ENCODE data around the gene RGS9BP. TPM values are rescaled to one million over a fixed set of nuclear protein-coding genes. Genes with fewer than 3 reads are reported as not detected.
"Not testable (repeated sequence)": the region's sequence is repeated elsewhere in the genome, so short reads cannot be mapped to it uniquely, and the experiment has no call there.

The RGS9BP gene
- total RNA-seq, 5 donors from 2014 or later (not counting 1 experiment from before 2014, with no cell fraction given) = 0.18 to 0.82 (median 0.51) TPM

- no peaks in the 10 kb centered on the region for H3K36me3 ChIP-seq (ENCODE audit: control insufficient read depth in 2 of 2, extremely low read depth in 1 of 2, insufficient read depth in 1 of 2, low read length in 1 of 2)
- H3K9me3 ChIP-seq = no peaks in the 10 kb centered on the region
- ChIA-PET CTCF (no interaction called here), POLR2A (no interaction called here)
- Mint-ChIP-seq H3K4me1 (peaks cover 17 to 23% (median 19%) of the 10 kb centered on the region in 3 donors), H3K36me3 (peaks cover 8% of the 10 kb centered on the region), H3K4me3 (no peak overlapping the region), H3K27me3 (no peaks in the 10 kb centered on the region), H3K27ac (no peak overlapping the region), H3K9me3 (no peaks in the 10 kb centered on the region)
- H3K27ac ChIP-seq (ENCODE audit: low read length) = no peak overlapping the region
- H3K27me3 ChIP-seq (replicated peaks in 1 of 2; ENCODE audit: control insufficient read depth in 2 of 2, extremely low read depth in 1 of 2, insufficient read depth in 2 of 2, low read length in 1 of 2) = no peaks in the 10 kb centered on the region
- DNase-seq (no peak), ATAC-seq (replicated peaks in 1 of 4) (no peak)
- WGBS (ENCODE audit: insufficient coverage) = 100% methylated on average over 1 of the region's 1 CpG
- H3K4me3 ChIP-seq (ENCODE audit: control insufficient read depth in 1 of 2, extremely low read depth in 1 of 2, low read length in 1 of 2) = no peak overlapping the region
- peaks cover 10 to 20% of the 10 kb centered on the region in 2 experiments for H3K4me1 ChIP-seq (ENCODE audit: control insufficient read depth in 1 of 2, extremely low read depth in 1 of 2, insufficient read depth in 2 of 2, low read length in 2 of 2)
Observed at GRCh38 chr19:32688311-32688710, 12.7 kb downstream of the RGS9BP start.

DNA sequence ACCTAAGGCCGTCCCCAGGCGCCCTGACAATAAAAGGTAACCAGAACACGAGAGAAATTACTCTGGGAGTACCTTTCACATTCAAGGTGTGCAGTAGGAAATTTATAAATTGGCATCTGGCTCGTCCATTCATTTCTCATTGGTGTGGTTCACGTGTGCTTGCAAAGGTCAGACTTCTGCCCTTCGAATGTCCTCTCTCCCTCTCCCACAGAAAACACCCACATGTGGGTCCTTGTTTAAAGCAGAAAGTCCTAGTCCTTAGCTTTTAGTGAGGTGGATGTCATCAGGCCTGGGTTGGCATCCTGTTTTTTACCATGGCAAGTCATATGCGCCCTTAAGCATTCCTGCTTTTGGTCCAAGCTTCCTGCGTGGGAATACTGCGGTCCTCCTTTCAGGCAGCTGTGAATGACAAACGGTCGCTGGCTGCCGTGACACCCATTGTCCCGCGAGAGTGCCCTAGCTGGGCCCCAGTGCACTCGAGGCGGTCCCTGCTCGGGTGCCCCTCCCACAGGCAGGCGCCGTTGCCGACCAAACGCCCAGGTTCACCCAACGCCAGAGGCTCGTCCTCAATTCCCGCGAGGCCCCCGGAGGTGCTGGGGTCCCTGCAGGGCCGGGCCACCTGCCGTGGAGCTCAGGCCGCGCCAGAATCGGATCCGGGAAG is 15.8 kb downstream of the RGS9BP start, which contains the start of gene NUDT19:
NUDT19 (plus strand) TSS at position 531 of the 661 bp plus-strand sequence. CDS start 140 bp downstream, outside the sequence.
- H3K4me1 ChIP-seq (ENCODE audit: control insufficient read depth in 1 of 2, extremely low read depth in 1 of 2, insufficient read depth in 2 of 2, low read length in 2 of 2) = peaks cover 12 to 36% of the 10 kb centered on the region in 2 experiments
- H3K36me3 ChIP-seq (ENCODE audit: control insufficient read depth in 2 of 2, extremely low read depth in 1 of 2, insufficient read depth in 1 of 2, low read length in 1 of 2) = no peaks in the 10 kb centered on the region
- Mint-ChIP-seq H3K9me3 (no peaks in the 10 kb centered on the region), H3K27ac (peak within 1 kb of the TSS; percentile 87 to 90), H3K4me1 (peaks cover 48 to 52% (median 50%) of the 10 kb centered on the region in 3 donors), H3K36me3 (peaks cover 16% of the 10 kb centered on the region), H3K27me3 (no peaks in the 10 kb centered on the region), H3K4me3 (peak within 1 kb of the TSS; percentile 86 to 97 (median 88))
- CTCF ChIA-PET = interaction anchor here in 1 of 2 donors (0.5 to 0.6 kb wide), 2 partner anchors 13 to 31 kb away, joined by 3 to 7 read pairs; no protein-coding TSS in a partner anchor
- H3K9me3 ChIP-seq = no peaks in the 10 kb centered on the region
- DNase-seq (peak; percentile 36 to 78 (median 59)), ATAC-seq (replicated peaks in 1 of 4) (peak; percentile 81 to 88 (median 84))
- WGBS (ENCODE audit: insufficient coverage) = 9% methylated on average over 29 of the region's 32 CpGs
- H3K27me3 ChIP-seq (replicated peaks in 1 of 2; ENCODE audit: control insufficient read depth in 2 of 2, extremely low read depth in 1 of 2, insufficient read depth in 2 of 2, low read length in 1 of 2) = no peaks in the 10 kb centered on the region
- POLR2A ChIA-PET = no interaction called here
- peak within 1 kb of the TSS; percentile 79 to 85 for H3K4me3 ChIP-seq (ENCODE audit: control insufficient read depth in 1 of 2, extremely low read depth in 1 of 2, low read length in 1 of 2)
- H3K27ac ChIP-seq (ENCODE audit: low read length) = peak within 1 kb of the TSS; percentile 49

DNA sequence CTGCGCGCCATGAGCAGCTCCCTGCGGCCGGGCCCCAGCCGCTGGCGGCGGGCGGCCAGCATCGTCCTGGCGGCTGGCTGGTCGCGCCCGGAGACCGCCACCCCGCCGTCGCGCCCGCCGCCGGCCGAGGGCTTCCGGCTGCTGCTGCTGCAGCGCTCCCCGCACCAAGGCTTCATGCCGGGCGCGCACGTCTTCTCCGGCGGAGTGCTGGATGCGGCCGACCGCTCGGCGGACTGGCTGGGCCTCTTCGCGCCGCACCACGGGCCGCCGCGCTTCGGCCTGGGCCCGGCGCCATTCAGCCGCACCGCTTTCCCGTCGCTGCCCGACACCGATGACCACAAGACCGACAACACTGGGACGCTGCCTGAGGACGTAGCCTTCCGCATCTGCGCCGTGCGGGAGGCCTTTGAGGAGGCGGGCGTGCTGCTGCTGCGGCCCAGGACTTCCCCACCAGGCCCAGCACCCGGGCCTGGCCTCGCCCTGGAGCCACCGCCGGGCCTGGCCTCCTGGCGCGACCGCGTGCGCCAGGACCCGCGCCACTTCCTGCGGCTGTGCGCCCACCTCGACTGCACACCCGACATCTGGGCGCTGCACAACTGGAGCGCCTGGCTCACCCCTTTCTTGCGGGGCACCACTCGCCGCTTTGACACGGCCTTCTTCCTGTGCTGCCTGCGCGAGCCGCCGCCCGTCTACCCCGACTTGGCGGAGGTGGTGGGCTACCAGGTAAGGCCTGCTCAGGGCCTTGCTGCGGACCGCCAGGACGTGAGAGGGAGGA is 16.5 kb downstream of the RGS9BP start:
- Histone ChIP-seq H3K36me3 (ENCODE audit: control insufficient read depth in 2 of 2, extremely low read depth in 1 of 2, insufficient read depth in 1 of 2, low read length in 1 of 2) (peaks cover 0 to 1% of the 10 kb centered on the region in 2 donors), H3K27me3 (replicated peaks in 1 of 2; ENCODE audit: control insufficient read depth in 2 of 2, extremely low read depth in 1 of 2, insufficient read depth in 2 of 2, low read length in 1 of 2) (no peaks in the 10 kb centered on the region), H3K4me3 (ENCODE audit: control insufficient read depth in 1 of 2, extremely low read depth in 1 of 2, low read length in 1 of 2) (peak overlapping the region; percentile 79 to 85), H3K9me3 (no peaks in the 10 kb centered on the region), H3K27ac (ENCODE audit: low read length) (peak overlapping the region; percentile 49), H3K4me1 (ENCODE audit: control insufficient read depth in 1 of 2, extremely low read depth in 1 of 2, insufficient read depth in 2 of 2, low read length in 2 of 2) (peaks cover 12 to 36% of the 10 kb centered on the region in 2 experiments)
- peak overlapping the region; percentile 86 to 97 (median 88) for H3K4me3 Mint-ChIP-seq
- peaks cover 13% of the 10 kb centered on the region for H3K36me3 Mint-ChIP-seq
- CTCF ChIA-PET = interaction anchor here in 1 of 2 donors (0.5 to 0.6 kb wide), 2 partner anchors 14 to 30 kb away, joined by 3 to 7 read pairs; no protein-coding TSS in a partner anchor
- POLR2A ChIA-PET = no interaction called here
- peaks cover 48 to 59% (median 57%) of the 10 kb centered on the region in 3 donors for H3K4me1 Mint-ChIP-seq
- peak; percentile 64 to 70 (median 66) for ATAC-seq (replicated peaks in 1 of 4)
- H3K9me3 Mint-ChIP-seq = no peaks in the 10 kb centered on the region
- under 1% methylated on average over 93 of the region's 93 CpGs for WGBS (ENCODE audit: insufficient coverage)
- DNase-seq = peak in 29 of 35 experiments; percentile 20 to 67 (median 31)
- no peaks in the 10 kb centered on the region for H3K27me3 Mint-ChIP-seq
- H3K27ac Mint-ChIP-seq = peak overlapping the region; percentile 87 to 90

DNA sequence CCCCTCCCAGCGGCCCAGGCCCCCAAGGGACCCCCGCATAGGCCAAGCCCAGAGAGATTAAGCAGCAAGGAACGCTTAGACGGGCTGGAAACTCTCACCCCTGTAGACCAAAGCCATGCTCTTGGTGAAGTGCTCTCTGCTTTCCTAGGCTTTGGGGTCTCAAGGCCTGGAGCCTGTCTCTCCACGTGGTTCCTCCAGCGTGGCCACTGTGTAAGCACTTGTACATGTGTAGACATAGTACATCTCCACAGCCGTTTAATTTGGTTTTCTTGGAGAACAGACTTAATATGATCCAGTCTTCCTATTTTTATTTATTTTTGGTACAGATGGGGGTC is 17.0 kb downstream of the RGS9BP start:
- H3K4me1 ChIP-seq (ENCODE audit: control insufficient read depth in 1 of 2, extremely low read depth in 1 of 2, insufficient read depth in 2 of 2, low read length in 2 of 2) = peaks cover 12 to 36% of the 10 kb centered on the region in 2 experiments
- Mint-ChIP-seq H3K4me1 (peaks cover 52 to 65% (median 62%) of the 10 kb centered on the region in 3 donors), H3K36me3 (peaks cover 18% of the 10 kb centered on the region), H3K4me3 (peak overlapping the region; percentile 86 to 97 (median 88)), H3K9me3 (no peaks in the 10 kb centered on the region), H3K27ac (peak overlapping the region; percentile 87 to 90), H3K27me3 (no peaks in the 10 kb centered on the region)
- 11% methylated on average over 4 of the region's 7 CpGs for WGBS (ENCODE audit: insufficient coverage)
- H3K9me3 ChIP-seq = no peaks in the 10 kb centered on the region
- peak overlapping the region; percentile 79 to 85 for H3K4me3 ChIP-seq (ENCODE audit: control insufficient read depth in 1 of 2, extremely low read depth in 1 of 2, low read length in 1 of 2)
- ATAC-seq (replicated peaks in 1 of 4) (peak in 3 of 4 experiments; percentile 3 to 8 (median 3)), DNase-seq (no peak)
- H3K27ac ChIP-seq (ENCODE audit: low read length) = peak overlapping the region; percentile 49
- ChIA-PET POLR2A (interaction anchor here in 1 of 2 donors (0.6 kb wide), 1 partner anchor 483 kb away, joined by 5 read pairs; no protein-coding TSS in a partner anchor), CTCF (interaction anchor here (0.6 kb wide), 2 partner anchors 200 to 387 kb away, joined by 3 to 6 read pairs; no protein-coding TSS in a partner anchor)
- peaks cover 0 to 4% of the 10 kb centered on the region in 2 donors for H3K36me3 ChIP-seq (ENCODE audit: control insufficient read depth in 2 of 2, extremely low read depth in 1 of 2, insufficient read depth in 1 of 2, low read length in 1 of 2)
- H3K27me3 ChIP-seq (replicated peaks in 1 of 2; ENCODE audit: control insufficient read depth in 2 of 2, extremely low read depth in 1 of 2, insufficient read depth in 2 of 2, low read length in 1 of 2) = no peaks in the 10 kb centered on the region

DNA sequence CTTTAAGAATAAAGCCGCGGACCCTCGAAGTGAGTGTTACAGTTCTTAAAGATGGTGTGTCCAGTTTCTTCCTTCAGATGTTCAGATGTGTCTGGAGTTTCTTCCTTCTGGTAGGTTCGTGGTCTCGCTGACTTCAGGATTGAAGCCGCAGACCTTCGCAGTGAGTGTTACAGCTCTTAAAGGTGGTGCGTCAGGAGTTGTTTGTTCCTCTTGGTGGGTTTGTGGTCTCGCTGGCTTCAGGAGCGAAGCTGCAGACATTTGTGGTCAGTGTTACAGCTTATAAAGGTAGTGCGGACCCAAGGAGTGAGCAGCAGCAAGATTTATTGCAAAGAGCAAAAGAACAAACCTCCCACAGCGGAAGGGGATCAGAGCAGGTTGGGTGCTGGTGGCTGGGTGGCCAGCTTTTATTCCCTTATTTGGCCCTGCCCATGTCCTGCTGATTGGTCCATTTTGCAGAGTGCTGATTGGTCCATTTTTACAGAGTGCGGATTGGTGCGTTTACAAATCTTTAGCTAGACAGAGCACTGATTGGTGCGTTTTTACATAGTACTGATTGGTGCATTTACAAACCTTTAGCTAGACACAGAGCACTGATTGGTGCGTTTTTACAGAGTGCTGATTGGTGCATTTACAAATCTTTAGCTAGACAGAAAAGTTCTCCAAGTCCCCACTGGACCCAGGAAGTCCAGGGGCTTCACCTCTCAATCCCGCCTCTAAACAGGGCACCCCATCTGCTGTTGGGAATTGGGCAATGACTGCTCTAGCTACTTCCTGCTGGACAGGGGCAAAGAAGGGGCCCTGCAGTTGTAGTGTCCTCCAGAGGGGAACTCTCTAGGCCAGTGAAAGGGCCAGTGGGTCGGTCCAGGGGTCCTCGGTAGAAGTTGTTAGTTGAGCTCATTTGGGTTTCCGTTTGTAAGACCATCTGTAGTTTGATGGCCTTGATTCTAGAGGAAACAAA is 17.8 kb downstream of the RGS9BP start:
- peak overlapping the region; percentile 79 to 85 for H3K4me3 ChIP-seq (ENCODE audit: control insufficient read depth in 1 of 2, extremely low read depth in 1 of 2, low read length in 1 of 2)
- not testable (repeated sequence) for H3K27me3 Mint-ChIP-seq; H3K9me3 ChIP-seq; H3K9me3 Mint-ChIP-seq; H3K27me3 ChIP-seq (replicated peaks in 1 of 2; ENCODE audit: control insufficient read depth in 2 of 2, extremely low read depth in 1 of 2, insufficient read depth in 2 of 2, low read length in 1 of 2); H3K36me3 ChIP-seq (ENCODE audit: control insufficient read depth in 2 of 2, extremely low read depth in 1 of 2, insufficient read depth in 1 of 2, low read length in 1 of 2)
- WGBS (ENCODE audit: insufficient coverage) = 75% methylated on average over 11 of the region's 20 CpGs
- H3K27ac ChIP-seq (ENCODE audit: low read length) = peak overlapping the region; percentile 49
- H3K4me1 ChIP-seq (ENCODE audit: control insufficient read depth in 1 of 2, extremely low read depth in 1 of 2, insufficient read depth in 2 of 2, low read length in 2 of 2) = peaks cover 12 to 36% of the 10 kb centered on the region in 2 experiments
- Mint-ChIP-seq H3K36me3 (peaks cover 26% of the 10 kb centered on the region), H3K4me1 (peaks cover 57 to 71% (median 70%) of the 10 kb centered on the region in 3 donors), H3K4me3 (peak overlapping the region; percentile 86 to 97 (median 88)), H3K27ac (peak overlapping the region; percentile 87 to 90)
- peak in 1 of 4 experiments; percentile 8 for ATAC-seq (replicated peaks in 1 of 4)
- peak in 22 of 35 experiments; percentile 7 to 57 (median 24) for DNase-seq
- ChIA-PET CTCF (interaction anchor here (0.6 to 0.9 kb wide), 4 partner anchors 16 to 460 kb away, joined by 3 to 10 read pairs (median 4); no protein-coding TSS in a partner anchor), POLR2A (interaction anchor here in 1 of 2 donors (0.6 kb wide), 1 partner anchor 482 kb away, joined by 5 read pairs; no protein-coding TSS in a partner anchor)
